Endometrium (tissue), 2 donors: ENCODE results near the gene MINDY3.
"Not testable (repeated sequence)": the region's sequence is repeated elsewhere in the genome, so short reads cannot be mapped to it uniquely, and the experiment has no call there.

Experiments used
- FAIRE-seq: peaks from 2 replicates; lab custom pipeline; 2012; peaks lifted over from hg19 to GRCh38; lab: Jason Lieb, UNC
- donor health status: control.
- donor health status: control.

Gene MINDY3

DNA sequence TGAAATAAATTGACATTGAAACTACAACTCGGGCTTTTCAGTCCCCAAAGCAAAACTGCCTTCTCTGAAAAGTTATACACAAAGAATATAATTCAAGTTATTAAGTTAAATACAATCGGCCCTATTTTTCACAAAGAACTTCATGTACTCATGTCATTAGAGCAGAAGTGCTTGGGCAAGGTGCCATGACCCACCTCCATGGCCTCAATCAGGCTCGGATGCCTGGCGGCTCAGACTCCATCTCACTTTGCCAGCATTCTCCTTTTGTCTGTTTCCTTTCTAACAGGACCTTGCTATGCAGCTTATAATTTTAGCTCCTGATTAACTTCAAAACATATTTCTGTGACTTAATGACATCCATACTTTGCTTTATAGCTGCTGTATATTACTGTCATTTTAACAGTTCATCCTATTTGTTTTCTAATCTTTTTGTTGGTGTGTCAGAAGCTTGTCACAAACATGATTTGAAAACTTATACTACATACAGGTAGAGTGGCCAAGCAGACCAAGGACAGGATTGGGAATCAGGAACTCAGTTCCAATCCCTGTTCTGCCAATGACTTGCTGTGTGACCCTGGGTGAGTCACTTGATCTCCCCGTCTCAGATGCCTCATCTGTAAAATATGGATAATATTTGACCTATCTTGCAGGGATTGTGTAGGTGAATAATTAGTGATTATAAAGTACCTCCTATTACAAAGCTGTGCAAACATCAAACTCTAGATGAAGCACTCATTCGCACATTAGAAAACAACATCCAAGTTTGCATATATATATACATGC lies 79.8 kb downstream of the MINDY3 start:
- no peak for FAIRE-seq

DNA sequence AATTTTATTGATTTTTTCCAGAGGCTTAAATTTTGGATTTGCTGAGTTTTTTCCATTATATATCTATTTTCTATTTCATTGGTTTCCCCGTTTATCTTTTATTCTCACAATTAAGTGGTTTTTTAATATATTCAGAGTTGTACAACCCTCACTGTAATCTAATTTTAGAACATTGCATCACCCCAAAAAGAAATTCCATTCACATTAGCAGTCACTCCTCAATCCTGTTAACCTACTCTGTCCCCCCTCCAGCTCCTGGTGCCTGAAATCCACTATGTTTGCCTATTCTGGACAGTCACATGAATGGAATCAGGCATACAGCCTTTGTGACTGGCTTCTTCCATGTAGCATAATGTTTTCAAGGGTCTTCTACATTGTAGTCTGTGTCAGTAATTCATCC lies 84.8 kb downstream of the MINDY3 start:
- FAIRE-seq = no peak

DNA sequence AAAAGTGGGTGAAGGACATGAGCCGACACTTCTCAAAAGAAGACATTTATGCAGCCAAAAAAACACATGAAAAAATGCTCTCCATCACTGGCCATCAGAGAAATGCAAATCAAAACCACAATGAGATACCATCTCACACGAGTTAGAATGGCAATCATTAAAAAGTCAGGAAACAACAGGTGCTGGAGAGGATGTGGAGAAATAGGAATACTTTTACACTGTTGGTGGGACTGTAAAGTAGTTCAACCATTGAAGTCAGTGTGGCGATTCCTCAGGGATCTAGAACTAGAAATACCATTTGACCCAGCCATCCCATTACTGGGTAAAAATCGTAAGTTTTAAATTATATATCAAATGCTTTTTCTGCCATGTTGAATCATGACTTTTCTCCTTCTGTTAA lies 85.8 kb downstream of the MINDY3 start:
- FAIRE-seq = not testable (repeated sequence)

DNA sequence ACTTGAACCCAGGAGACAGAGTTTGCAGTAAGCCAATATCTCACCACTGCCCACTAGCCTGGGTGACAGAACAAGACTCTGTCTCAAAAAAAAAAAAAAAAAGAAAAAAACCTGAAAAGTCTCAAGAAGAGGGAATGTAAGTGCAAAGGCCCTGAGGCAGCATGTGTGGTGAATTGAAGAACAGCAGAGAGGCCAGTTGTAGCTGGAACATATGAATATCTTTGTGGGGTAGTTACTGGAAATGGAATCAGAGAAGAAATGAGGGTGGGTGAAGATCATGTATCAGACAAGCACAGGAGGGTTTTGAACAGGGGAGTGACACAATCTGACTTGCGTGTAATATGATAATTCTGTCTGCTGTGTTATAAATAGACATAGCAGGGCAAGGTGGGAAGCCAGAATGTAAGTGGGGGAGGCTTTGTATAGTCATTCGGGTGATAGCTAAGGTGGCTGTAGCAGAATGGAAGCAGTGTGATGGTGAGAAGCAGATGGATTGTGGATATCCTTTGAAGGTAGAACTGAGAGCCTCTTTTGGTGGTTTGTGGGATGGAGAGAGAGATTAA lies 95.3 kb downstream of the MINDY3 start:
- no peak for FAIRE-seq

DNA sequence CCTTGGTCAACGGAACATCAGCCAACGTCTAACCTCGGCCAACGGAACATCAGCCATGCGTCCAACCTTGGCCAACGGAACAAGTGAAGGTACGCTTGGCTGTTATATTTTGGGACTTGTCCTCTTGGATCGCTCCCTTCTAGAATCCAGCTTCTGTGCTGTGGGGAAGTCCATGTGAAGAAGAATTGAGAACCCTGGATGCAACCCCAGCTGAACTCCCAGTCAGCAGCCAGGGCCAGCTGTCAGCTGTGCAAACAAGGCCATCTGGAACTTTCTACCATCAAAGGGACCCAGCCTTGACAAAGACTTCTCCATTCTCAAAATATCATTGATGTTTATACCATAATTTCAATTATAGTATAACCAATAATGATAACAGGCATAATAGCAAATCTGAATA lies 97.3 kb downstream of the MINDY3 start:
- no peak for FAIRE-seq

DNA sequence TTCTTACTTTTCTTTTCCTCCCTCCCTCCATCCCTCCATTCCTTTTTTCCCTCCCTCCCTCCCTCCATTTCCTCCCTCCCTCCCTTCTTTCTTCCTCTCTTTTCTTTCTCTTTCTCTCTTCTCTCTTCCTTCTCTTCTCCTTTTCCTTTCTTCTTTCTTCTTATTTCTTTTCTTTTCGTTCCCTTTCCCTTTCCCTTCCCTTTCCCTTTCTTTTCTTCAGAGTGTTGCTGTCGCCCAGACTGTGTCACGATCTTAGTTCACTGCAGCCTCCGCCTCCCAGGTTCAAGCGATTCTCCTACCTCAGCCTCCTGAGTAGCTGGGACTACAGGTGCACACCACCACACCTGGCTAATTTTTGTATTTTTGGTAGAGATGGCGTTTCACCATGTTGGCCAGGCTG lies 98.1 kb downstream of the MINDY3 start:
- FAIRE-seq = not testable (repeated sequence)

DNA sequence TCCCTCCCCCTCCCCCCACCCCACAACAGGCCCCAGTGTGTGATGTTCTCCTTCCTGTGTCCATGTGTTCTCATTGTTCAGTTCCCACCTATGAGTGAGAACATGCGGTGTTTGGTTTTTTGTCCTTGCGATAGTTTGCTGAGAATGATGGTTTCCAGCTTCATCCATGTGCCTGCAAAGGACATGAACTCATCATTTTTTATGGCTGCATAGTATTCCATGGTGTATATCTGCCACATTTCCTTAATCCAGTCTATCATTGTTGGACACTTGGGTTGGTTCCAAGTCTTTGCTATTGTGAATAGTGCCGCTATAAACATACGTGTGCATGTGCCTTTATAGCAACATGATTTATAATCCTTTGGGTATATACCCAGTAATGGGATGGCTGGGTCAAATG lies 99.1 kb downstream of the MINDY3 start:
- not testable (repeated sequence) for FAIRE-seq

DNA sequence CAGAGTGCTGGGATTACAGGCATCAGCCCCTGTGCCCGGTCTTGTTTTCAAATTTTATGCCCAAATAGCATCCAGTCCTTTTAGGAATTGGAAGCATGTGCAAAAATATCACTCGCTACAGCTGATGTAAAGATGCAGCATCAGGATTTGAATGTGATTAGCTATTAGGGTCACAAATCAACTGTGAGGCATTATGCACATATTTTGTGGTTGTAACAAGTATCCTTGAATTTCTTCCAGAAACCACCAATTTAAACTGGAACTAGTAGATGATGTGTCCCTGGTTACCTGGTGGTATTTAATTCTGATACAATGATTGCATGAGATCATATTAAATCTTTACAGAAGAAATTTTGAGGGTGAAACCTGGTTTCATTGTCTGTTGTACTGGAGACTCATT lies 99.6 kb downstream of the MINDY3 start:
- no peak for FAIRE-seq

DNA sequence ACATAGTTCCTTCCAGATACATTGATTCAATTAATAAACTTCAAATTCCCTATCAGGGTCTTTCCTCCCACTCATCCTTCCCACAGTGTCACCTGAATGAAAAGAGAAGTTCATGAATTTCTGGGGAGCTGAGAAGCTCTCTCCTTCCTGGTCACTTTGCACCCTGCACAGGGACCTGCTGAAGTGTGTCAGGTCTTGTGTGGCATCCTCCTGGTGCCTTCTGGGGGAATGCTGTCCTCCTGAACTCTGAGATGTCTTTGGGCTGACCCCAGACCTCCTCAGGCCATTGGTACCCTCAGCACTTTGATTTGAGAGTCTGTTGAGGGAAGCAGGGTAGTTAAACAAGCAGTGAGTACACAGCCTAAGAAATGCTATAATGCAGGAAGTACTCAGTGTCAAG lies 101.0 kb downstream of the MINDY3 start:
- FAIRE-seq = no peak

DNA sequence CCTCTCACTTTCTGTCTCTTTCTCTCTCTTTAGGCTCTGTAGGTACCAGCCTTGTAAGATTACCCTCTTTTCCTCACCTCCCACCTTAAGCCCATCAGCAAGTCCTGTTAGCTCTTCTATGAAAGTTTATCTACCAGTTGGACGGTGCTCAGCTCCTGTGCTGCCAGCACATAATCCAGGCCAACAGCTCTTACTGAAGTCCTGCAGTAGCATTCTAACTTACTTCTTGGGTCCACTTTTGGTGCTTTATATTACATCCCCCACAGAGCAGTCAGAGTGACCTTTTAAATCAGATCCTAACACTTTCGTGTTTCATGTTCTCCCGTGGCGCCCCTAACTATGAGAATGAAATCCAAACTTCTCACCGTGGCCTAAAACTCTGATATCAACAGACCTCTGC lies 101.7 kb downstream of the MINDY3 start:
- no peak for FAIRE-seq

DNA sequence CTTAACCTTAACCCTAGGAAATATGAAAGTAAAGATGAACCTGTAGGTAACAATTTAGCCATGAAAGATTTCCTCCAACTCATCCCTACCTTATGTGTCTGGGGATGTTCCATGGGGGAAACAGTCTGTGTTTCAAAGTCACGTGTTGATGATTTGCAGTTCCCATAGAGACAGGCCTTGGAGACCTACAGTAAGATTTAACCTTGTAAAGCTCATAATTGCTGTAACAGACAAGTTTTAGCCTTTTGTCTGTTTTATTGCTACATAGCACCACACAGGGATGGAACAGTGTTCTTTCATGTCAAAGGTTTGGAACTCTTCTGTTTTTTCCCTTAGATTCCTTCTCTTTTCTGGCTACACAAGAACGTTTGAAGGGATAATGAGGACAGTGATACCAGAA lies 105.4 kb downstream of the MINDY3 start:
- no peak for FAIRE-seq

DNA sequence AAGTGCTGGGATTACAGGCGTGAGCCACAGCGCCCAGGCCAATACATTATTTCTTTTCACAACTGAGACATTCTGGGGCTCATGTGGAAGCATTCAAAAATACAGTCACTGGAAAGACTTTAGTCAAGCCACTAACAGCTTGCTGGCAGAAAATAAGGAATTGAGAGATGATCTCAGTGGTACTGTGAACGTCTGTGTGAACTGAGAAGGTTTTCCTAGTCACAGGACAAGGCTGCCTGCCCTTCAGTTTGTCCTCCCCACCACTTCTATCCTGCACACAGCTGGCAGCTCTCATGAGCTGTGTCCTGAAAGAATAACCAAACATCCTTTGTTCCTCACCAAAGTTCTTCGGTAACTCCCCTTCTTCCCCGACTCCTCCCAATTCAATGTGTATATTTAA lies 109.3 kb downstream of the MINDY3 start:
- no peak for FAIRE-seq

DNA sequence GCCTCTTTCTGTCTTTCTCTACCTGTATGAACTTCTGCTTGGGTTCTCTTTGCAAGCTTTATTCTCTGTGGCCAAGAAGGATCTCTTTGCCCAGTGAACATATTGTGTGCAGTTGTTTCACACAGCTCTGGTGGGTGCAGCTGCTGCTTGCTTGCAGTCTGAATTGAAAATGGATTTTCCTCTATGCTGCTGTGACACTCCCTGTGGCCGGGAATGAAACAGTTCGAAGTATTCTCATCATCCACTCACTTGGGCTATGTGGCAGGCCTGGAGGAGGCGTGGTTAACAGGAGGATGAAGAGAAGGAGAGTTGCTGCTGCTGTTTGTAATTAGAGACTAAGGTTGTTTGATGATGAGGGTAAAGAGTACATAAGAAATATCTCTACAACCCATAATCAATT lies 112.2 kb downstream of the MINDY3 start:
- no peak for FAIRE-seq

DNA sequence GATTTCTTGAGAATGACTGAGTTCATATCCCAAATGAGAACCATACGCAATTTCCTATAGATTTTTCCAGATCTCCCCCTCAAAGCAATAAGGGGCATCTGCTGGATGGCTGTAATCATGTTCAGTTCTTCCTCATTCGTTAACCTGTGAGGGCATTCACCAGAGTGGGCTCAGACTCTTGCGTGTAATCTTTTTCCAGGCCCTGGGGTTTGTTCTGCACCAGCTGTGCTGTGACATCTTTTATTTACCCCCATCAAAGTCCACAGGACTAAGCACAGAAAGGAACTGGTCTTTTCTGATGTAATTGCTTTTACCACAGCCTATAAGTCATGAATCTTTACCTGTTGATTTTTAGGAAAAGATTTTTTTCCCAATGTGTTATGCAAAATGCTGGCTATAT lies 112.7 kb downstream of the MINDY3 start:
- FAIRE-seq = no peak

DNA sequence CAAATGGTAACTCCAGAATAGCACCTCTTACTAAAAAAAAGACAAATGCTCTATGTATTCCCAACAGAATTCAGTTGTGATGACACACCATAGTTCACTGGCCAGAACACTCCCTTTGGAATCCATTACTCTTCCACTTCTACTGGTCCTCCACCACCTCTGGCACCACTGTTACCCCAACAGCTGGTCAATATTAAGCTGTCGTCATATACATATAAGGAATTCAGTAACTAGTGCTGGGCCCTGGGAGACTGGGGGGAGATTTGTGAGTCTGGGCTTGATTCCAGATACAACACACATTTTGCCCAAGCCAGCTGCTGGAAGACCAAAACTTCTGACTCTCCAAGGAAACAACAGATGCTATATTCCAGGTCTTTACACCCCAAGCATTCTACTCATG lies 114.6 kb downstream of the MINDY3 start:
- no peak for FAIRE-seq

DNA sequence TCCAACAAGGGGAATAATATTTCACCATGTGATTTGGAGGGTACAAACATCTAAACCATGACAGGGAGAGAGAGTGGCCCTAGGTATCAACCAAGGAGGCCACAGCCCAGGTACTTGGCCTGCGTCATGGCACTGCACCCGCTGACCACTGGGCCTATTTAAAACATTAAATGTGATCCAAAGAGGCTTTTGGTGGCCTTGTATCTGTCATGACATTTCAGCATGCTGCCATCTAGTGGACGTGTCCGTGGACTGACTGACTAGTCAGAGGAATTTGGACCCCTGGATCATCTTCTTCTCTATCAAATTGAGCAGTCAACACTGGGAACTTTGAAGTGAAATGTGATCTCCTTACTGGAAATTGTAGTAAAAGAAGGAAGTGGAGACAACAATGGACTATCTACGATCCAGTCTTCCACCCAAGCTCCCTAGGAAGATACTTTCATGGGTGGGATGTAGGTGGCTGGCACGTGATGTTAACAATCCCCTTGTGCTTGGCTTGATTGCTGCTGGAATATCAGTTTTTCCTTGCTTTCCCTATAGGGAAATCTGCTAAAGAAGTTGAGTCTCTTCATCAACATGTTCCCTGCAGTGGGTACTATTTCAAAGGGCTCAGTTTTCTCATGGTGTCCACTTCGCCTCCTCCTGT lies 116.0 kb downstream of the MINDY3 start:
- FAIRE-seq = no peak

DNA sequence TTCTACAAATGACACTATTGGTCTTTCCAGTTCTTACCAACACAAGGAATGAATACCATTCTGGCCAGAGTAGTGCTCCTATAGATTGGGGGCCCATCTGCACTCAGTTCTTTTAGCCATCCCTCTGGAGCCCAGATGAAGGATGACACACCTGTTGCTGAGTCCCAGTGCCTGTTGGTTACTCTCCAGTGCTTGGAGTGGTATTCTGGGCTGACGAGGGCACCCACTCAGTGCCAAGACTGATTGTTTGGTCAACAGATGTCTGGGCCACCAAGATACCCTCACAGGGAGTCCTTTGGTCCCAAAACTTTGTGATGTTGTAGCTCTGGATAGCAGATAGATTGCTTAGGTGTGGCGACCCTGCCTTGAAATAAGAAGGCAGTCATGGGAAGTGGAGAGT lies 116.9 kb downstream of the MINDY3 start:
- no peak for FAIRE-seq

DNA sequence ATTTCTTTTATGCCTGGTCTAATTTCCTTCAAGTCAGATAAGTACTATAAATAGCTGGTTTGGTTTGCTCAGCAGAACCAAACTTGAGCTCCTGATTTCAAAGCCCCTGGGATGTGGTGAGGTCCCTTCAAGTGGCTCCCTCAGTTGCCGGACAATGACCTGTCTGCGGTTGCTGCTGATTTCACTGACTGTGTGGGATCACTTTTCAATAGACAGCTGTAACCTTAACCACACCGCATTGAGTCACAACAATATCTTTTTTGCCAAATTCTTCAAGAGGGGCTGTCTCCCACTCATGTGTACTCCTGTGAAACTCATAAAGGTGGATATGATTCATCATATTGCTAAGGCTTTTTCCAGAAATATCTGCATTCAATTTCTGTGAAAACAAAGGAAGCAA lies 117.5 kb downstream of the MINDY3 start:
- no peak for FAIRE-seq

DNA sequence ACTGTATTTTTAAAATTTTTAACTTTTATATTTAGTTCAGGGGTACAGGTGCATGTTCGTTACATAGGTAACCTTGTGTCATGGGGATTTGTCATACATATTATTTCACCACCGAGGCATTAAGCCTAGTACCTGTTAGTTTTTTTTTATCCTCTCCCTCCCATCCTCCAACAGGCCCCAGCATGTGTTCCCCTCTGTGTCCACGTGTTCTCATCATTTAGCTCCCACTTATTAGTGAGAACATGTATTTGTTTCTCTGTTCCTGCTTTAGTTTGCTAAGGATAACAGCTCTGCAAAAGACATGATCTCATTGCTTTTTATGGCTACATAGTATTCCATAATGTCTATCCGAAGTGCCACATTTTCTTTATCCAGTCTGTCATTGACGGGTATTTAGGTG lies 118.2 kb downstream of the MINDY3 start:
- FAIRE-seq = no peak

DNA sequence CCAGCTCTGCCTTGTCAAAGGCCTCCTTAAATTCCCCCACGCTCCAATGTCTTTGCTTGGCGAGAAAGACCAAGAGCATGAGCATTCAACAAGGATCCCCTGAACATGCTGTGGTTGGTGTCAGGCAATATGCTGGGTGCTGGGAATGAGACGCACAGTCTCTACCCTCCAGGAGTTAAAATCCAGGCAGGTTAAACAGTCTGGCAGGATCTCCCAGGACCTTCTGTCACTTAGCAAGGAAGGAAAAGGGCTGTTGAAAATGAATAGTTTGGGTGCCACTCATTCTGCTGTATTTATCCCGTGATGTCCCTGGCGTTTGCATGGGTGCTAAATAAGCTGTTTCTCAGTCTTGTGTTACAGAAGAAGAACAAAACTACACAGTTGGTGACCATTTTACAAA lies 118.7 kb downstream of the MINDY3 start:
- FAIRE-seq = no peak

DNA sequence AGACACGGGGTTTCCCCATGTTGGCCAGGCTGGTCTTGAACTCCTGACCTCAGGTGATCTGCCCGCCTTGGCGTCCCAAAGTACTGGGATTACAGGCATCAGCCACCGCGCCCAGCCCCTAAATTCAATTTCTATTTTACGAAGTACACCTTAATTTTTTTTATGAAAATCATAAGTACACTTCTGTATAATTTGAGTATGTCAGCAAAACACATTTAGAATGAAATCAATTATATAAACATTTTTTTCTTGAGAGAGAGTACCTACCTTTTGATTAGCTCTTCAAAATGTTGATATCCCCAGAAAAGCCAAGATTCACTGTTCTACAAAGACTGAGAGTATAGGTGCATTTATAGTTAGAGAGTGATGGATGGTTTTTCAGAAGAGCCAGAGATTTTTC lies 120.0 kb downstream of the MINDY3 start:
- FAIRE-seq = no peak

DNA sequence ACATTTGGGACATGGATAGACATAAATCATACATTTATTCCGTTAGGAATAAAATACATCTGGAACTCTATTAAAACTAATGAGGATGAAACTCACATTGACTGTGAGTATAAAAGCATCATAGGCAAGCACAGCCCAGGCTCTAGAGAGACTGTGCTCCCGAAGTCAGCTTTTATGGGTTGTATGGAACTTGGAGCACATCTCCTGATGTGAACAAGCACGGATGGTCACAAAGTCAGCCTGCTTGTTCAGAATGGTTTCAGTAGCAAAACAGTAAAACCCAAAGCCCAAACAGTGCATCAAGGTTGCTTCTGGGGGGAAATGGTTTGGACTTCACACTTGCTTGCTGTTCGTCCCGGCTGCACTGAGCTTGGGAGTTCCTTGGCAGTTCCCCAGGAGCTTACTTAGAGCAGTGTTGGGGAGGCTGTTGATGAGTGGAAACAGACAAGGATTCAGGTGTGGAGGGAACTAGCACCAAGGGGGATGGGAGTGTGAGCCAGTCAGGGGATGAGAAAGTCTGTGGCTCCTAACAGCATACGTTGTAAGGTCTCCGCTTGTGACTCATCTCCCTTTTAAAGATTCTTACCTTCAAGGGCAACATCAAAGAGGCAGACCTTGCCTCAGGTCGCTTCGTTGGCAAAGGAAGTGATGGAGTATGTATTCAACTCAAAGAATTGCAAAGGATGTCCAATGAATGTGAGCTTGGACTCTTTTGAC lies 120.9 kb downstream of the MINDY3 start:
- FAIRE-seq = peak; percentile 4

DNA sequence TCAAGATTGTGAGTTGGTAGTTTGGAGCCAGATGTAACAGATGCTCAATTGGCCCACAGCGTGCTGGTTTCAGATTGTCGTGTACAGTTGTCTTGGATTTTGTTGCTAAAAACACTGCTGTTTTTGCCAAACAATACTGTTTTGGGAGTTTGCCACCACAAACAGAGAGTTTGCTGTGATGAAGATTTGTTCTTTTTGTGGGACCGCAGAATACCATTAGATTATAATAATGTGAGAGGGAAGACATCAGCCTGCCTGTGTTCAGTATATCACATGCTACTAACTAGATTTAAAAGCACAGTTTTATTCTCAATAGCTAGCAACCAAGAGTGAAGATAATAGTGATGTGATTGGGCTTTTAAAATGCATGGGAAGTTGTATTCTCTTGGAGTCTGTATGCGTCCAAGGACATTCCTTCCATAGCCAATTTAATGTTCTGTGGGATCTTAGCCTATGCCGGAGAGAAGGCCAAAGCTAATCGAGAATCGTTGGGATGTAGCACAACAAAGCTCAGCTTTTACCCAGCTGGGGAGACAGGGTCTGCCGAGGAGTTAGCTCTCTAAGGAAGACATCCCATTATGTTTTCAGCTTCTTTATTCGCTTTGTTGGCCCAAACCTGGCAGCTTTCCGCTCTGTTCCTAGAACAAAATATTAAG lies 121.9 kb downstream of the MINDY3 start:
- peak; percentile 99 for FAIRE-seq
